ENCODE data around the gene STAT1. TPM values are rescaled to one million over a fixed set of nuclear protein-coding genes. Genes with fewer than 3 reads are reported as not detected.

The STAT1 gene
- total RNA-seq, 2 experiments from 2014 or later, result 56.6 to 57.8 TPM

DNA sequence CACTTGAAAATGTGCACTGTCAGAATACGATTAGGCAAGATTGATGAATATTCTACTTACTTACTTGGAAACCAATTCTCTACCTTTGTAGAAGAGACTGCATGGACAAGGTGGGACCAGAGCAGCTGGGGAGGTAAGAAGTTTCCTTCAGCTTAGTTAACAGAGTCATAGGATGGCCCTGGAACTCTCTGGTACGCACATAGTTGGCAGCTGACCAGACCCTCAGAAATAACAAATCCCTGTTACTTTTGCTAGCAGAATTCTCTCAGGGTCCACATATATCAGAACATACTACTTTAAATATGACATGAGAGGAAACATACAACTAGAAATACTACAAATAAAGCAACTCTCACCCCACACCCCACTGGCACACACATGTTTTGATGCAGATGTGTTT, 24.8 kb upstream of the STAT1 start:
- Histone ChIP-seq H3K4me3 (ENCODE audit: low read length) (no peak overlapping the region), H3K27me3 (ENCODE audit: control insufficient read depth in 1 of 2, insufficient read depth in 2 of 2, low read length in 2 of 2) (no peaks in the 10 kb centered on the region), H3K36me3 (ENCODE audit: insufficient read depth, low read length) (peaks cover 55% of the 10 kb centered on the region), H3K9me3 (ENCODE audit: control insufficient read depth in 1 of 2, insufficient read depth in 1 of 2, low read length in 2 of 2) (no peaks in the 10 kb centered on the region), H3K27ac (ENCODE audit: low read depth in 1 of 2, low read length in 2 of 2) (peak overlapping the region in 1 of 2 donors; percentile 3), H3K4me1 (ENCODE audit: insufficient read depth, low read length) (peaks cover 27% of the 10 kb centered on the region)
- ATAC-seq (ENCODE audit: poor library complexity) (no peak), DNase-seq (no peak)
- H3K4me3 Mint-ChIP-seq, result no peak overlapping the region
- CTCF ChIA-PET, result interaction anchor here (1.0 to 4.1 kb wide), 3 partner anchors 10 to 117 kb away, joined by 3 to 19 read pairs (median 14); no protein-coding TSS in a partner anchor
- intact Hi-C loops (cut with DNase I, micrococcal nuclease), result no loop called here
- peaks cover 18% of the 10 kb centered on the region for H3K4me1 Mint-ChIP-seq (ENCODE audit: low read depth)
- TF ChIP-seq, protein P1, sequence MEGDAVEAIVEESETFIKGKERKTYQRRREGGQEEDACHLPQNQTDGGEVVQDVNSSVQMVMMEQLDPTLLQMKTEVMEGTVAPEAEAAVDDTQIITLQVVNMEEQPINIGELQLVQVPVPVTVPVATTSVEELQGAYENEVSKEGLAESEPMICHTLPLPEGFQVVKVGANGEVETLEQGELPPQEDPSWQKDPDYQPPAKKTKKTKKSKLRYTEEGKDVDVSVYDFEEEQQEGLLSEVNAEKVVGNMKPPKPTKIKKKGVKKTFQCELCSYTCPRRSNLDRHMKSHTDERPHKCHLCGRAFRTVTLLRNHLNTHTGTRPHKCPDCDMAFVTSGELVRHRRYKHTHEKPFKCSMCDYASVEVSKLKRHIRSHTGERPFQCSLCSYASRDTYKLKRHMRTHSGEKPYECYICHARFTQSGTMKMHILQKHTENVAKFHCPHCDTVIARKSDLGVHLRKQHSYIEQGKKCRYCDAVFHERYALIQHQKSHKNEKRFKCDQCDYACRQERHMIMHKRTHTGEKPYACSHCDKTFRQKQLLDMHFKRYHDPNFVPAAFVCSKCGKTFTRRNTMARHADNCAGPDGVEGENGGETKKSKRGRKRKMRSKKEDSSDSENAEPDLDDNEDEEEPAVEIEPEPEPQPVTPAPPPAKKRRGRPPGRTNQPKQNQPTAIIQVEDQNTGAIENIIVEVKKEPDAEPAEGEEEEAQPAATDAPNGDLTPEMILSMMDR (IDR thresholded peaks at IDR 0.05), result no peak
- peak overlapping the region; percentile 80 for H3K27ac Mint-ChIP-seq
- no peaks in the 10 kb centered on the region for H3K27me3 Mint-ChIP-seq
- peaks cover 71% of the 10 kb centered on the region for H3K36me3 Mint-ChIP-seq (ENCODE audit: low read depth)
- POLR2A ChIA-PET, result interaction anchor here (0.5 to 1.1 kb wide), 3 partner anchors 15 to 104 kb away, joined by 3 read pairs; no protein-coding TSS in a partner anchor
- no peaks in the 10 kb centered on the region for H3K9me3 Mint-ChIP-seq

DNA sequence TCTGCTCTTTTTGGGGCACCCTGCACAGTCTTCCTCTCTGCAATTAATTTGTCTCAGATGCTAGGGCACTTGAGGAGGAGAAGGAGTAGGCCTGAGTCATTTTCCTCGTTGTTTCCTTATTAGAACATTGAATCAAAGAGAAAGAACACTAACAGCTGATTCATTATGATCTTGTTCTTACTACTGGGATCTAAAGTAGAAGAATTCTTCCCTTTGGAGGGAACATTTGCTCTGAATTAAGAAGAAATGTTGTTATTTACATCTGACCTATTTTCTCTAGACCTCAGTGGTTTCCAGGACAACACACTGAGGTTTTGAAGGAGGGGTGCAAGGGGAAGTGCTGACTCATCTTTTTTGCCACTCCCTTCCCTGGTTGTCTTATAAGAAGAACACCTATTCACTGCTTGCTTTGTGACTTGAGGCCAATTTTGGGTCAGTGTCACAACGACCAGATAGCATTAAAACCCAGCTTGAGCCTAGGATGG, 24.3 kb upstream of the STAT1 start:
- POLR2A ChIA-PET, result interaction anchor here (0.5 to 1.0 kb wide), 2 partner anchors 16 to 104 kb away, joined by 3 read pairs; no protein-coding TSS in a partner anchor
- ATAC-seq (ENCODE audit: poor library complexity) (peak; percentile 68), DNase-seq (peak in 8 of 14 experiments; percentile 12 to 77 (median 36))
- intact Hi-C loops (cut with DNase I, micrococcal nuclease), result no loop called here
- H3K4me1 Mint-ChIP-seq (ENCODE audit: low read depth), result peaks cover 18% of the 10 kb centered on the region
- peak overlapping the region; percentile 3 for H3K4me3 Mint-ChIP-seq
- Histone ChIP-seq H3K27me3 (ENCODE audit: control insufficient read depth in 1 of 2, insufficient read depth in 2 of 2, low read length in 2 of 2) (no peaks in the 10 kb centered on the region), H3K4me1 (ENCODE audit: insufficient read depth, low read length) (peaks cover 27% of the 10 kb centered on the region), H3K9me3 (ENCODE audit: control insufficient read depth in 1 of 2, insufficient read depth in 1 of 2, low read length in 2 of 2) (no peaks in the 10 kb centered on the region), H3K36me3 (ENCODE audit: insufficient read depth, low read length) (peaks cover 60% of the 10 kb centered on the region), H3K27ac (ENCODE audit: low read depth in 1 of 2, low read length in 2 of 2) (peak overlapping the region in 1 of 2 donors; percentile 59), H3K4me3 (ENCODE audit: low read length) (no peak overlapping the region)
- H3K36me3 Mint-ChIP-seq (ENCODE audit: low read depth), result peaks cover 72% of the 10 kb centered on the region
- H3K27ac Mint-ChIP-seq, result peak overlapping the region; percentile 80
- no peaks in the 10 kb centered on the region for H3K9me3 Mint-ChIP-seq
- H3K27me3 Mint-ChIP-seq, result no peaks in the 10 kb centered on the region
- CTCF ChIA-PET, result interaction anchor here (1.0 to 4.1 kb wide), 3 partner anchors 9 to 117 kb away, joined by 3 to 19 read pairs (median 3); partner anchors contain the start of gene STAT1
- TF ChIP-seq, protein P1 (IDR thresholded peaks at IDR 0.05), result no peak

DNA sequence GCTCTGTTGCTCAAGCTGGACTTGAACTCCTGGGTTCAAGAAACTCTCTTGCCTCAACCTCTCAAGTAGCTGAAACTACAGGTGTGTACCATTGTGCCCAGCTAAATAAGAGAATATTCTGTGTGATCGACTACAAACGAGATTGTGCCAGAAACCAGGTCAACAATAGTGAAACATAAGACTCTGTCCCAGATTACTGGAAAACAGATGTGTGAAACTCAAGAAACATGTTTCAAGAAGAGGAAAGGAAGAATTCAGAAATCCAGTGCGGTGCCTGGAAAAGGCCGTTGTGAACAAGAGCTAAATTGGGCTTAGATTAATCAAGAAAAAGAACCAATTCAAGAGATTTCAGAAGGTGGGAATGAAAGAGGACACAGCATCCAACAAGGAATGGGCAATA, 23.4 kb upstream of the STAT1 start:
- ChIA-PET POLR2A (interaction anchor here (1.8 kb wide), 1 partner anchor 15 kb away, joined by 6 read pairs; no protein-coding TSS in a partner anchor), CTCF (interaction anchor here (0.6 to 4.1 kb wide), 3 partner anchors 15 to 118 kb away, joined by 3 to 19 read pairs (median 3); partner anchors contain the start of gene STAT1)
- H3K4me1 ChIP-seq (ENCODE audit: insufficient read depth, low read length), result peaks cover 27% of the 10 kb centered on the region
- TF ChIP-seq, protein P1 (IDR thresholded peaks at IDR 0.05), result no peak
- peak overlapping the region; percentile 80 for H3K27ac Mint-ChIP-seq
- no peak for DNase-seq
- H3K4me3 ChIP-seq (ENCODE audit: low read length), result no peak overlapping the region
- ATAC-seq (ENCODE audit: poor library complexity), result no peak
- H3K27me3 ChIP-seq (ENCODE audit: control insufficient read depth in 1 of 2, insufficient read depth in 2 of 2, low read length in 2 of 2), result no peaks in the 10 kb centered on the region
- no peaks in the 10 kb centered on the region for H3K9me3 ChIP-seq (ENCODE audit: control insufficient read depth in 1 of 2, insufficient read depth in 1 of 2, low read length in 2 of 2)
- H3K4me3 Mint-ChIP-seq, result no peak overlapping the region
- no peaks in the 10 kb centered on the region for H3K27me3 Mint-ChIP-seq
- intact Hi-C loops (cut with DNase I, micrococcal nuclease), result no loop called here
- H3K36me3 ChIP-seq (ENCODE audit: insufficient read depth, low read length), result peaks cover 69% of the 10 kb centered on the region
- peaks cover 77% of the 10 kb centered on the region for H3K36me3 Mint-ChIP-seq (ENCODE audit: low read depth)
- peaks cover 18% of the 10 kb centered on the region for H3K4me1 Mint-ChIP-seq (ENCODE audit: low read depth)
- no peaks in the 10 kb centered on the region for H3K9me3 Mint-ChIP-seq
- H3K27ac ChIP-seq (ENCODE audit: low read depth in 1 of 2, low read length in 2 of 2), result peak overlapping the region in 1 of 2 donors; percentile 59

All from CD4-positive, alpha-beta T cell (primary cell).